Stimulated activated naive B cell treated with anti-CD40 and anti-IgM and Interleukin-4, amounts not matched to agents 10 μg/mL and 1 μg/mL and 100 μg/mL, for 72 hours (primary cell): Measurements from ENCODE around the gene TRPV4.

Experiments
- ATAC-seq, 2 donors: fragments of 150-1000 bp; cut with Tn5 transposase; replicated peaks; 2 replicates each; pipeline ENCODE4 v1.10.0; 2021; ENCODE audit warnings: moderate library complexity in 1 of 2
- DNase-seq: peaks from one replicate; pipeline ENCODE4 v3.0.0; 2021
- H3K27ac Mint-ChIP-seq: one replicate; pipeline ENCODE4 v1.8.0; 2022; ENCODE audit warnings: mild to moderate bottlenecking, mixed read lengths
- H3K27me3 Mint-ChIP-seq, 2 donors: one replicate each; pipeline ENCODE4 v1.8.0; 2022; ENCODE audit warnings: mixed read lengths in 2 of 2
- H3K36me3 Mint-ChIP-seq, 2 donors: one replicate each; pipeline ENCODE4 v1.8.0; 2022; ENCODE audit warnings: mixed read lengths in 2 of 2, mild to moderate bottlenecking in 1 of 2
- H3K4me1 Mint-ChIP-seq, 2 donors: one replicate each; pipeline ENCODE4 v1.8.0; 2022; ENCODE audit warnings: mixed read lengths in 2 of 2, mild to moderate bottlenecking in 1 of 2
- H3K4me3 Mint-ChIP-seq, 2 donors: one replicate each; pipeline ENCODE4 v1.8.0; 2022; ENCODE audit warnings: mild to moderate bottlenecking in 2 of 2, mixed read lengths in 2 of 2, moderate library complexity in 1 of 2
- H3K9me3 Mint-ChIP-seq, 2 donors: one replicate each; pipeline ENCODE4 v1.8.0; 2022; ENCODE audit warnings: mixed read lengths in 2 of 2, mild to moderate bottlenecking in 1 of 2

The TRPV4 gene

GRCh38 chr12:109757671-109758265 is 75.4 kb downstream of the TRPV4 start:
- H3K9me3 Mint-ChIP-seq = peaks cover 22 to 24% of the 10 kb centered on the region in 2 donors
- ATAC-seq (no peak), DNase-seq (no peak)
- no peak overlapping the region for H3K27ac Mint-ChIP-seq
- peaks cover 5 to 18% of the 10 kb centered on the region in 2 donors for H3K27me3 Mint-ChIP-seq
- no peak overlapping the region for H3K4me3 Mint-ChIP-seq
- peaks cover 17 to 19% of the 10 kb centered on the region in 2 donors for H3K36me3 Mint-ChIP-seq
- H3K4me1 Mint-ChIP-seq = no peaks in the 10 kb centered on the region

GRCh38 chr12:109756457-109756856 is 76.7 kb downstream of the TRPV4 start:
- Mint-ChIP-seq H3K9me3 (peaks cover 22 to 24% of the 10 kb centered on the region in 2 donors), H3K36me3 (peaks cover 17 to 19% of the 10 kb centered on the region in 2 donors), H3K27ac (no peak overlapping the region), H3K27me3 (peaks cover 5 to 18% of the 10 kb centered on the region in 2 donors), H3K4me3 (no peak overlapping the region), H3K4me1 (no peaks in the 10 kb centered on the region)
- ATAC-seq = no peak
- DNase-seq = no peak

GRCh38 chr12:109753959-109754358 is 79.2 kb downstream of the TRPV4 start:
- ATAC-seq = no peak
- Mint-ChIP-seq H3K27me3 (peaks cover 5 to 18% of the 10 kb centered on the region in 2 donors), H3K9me3 (peaks cover 22 to 24% of the 10 kb centered on the region in 2 donors), H3K4me3 (no peak overlapping the region), H3K27ac (no peak overlapping the region), H3K4me1 (no peaks in the 10 kb centered on the region), H3K36me3 (peaks cover 17 to 19% of the 10 kb centered on the region in 2 donors)
- DNase-seq = no peak

- no peaks in the 10 kb centered on the region for H3K4me1 Mint-ChIP-seq
- H3K27me3 Mint-ChIP-seq = peaks cover 5 to 17% of the 10 kb centered on the region in 2 donors
- no peak for ATAC-seq
- H3K36me3 Mint-ChIP-seq = peaks cover 17 to 19% of the 10 kb centered on the region in 2 donors
- no peak for DNase-seq
- peaks cover 22 to 24% of the 10 kb centered on the region in 2 donors for H3K9me3 Mint-ChIP-seq
- no peak overlapping the region for H3K27ac Mint-ChIP-seq
- H3K4me3 Mint-ChIP-seq = no peak overlapping the region
Measured at GRCh38 chr12:109753054-109753401, 80.2 kb downstream of the TRPV4 start.

GRCh38 chr12:109752117-109753053 is 80.8 kb downstream of the TRPV4 start:
- no peak overlapping the region for H3K4me3 Mint-ChIP-seq
- DNase-seq = no peak
- ATAC-seq = no peak
- H3K36me3 Mint-ChIP-seq = peaks cover 17 to 18% of the 10 kb centered on the region in 2 donors
- no peak overlapping the region for H3K27ac Mint-ChIP-seq
- H3K27me3 Mint-ChIP-seq = peaks cover 0 to 10% of the 10 kb centered on the region in 2 donors
- no peaks in the 10 kb centered on the region for H3K4me1 Mint-ChIP-seq
- peaks cover 19 to 20% of the 10 kb centered on the region in 2 donors for H3K9me3 Mint-ChIP-seq

GRCh38 chr12:109744986-109745942 is 87.9 kb downstream of the TRPV4 start:
- no peak for DNase-seq
- no peaks in the 10 kb centered on the region for H3K4me1 Mint-ChIP-seq
- peaks cover 5 to 7% of the 10 kb centered on the region in 2 donors for H3K27me3 Mint-ChIP-seq

GRCh38 chr12:109744026-109744425 is 89.2 kb downstream of the TRPV4 start:
- no peak for ATAC-seq
- H3K27ac Mint-ChIP-seq = no peak overlapping the region

More at GRCh38 chr12:109744986-109745942, 87.9 kb downstream of the TRPV4 start:
- Mint-ChIP-seq H3K36me3 (no peaks in the 10 kb centered on the region), H3K27ac (no peak overlapping the region), H3K4me3 (no peak overlapping the region), H3K9me3 (no peaks in the 10 kb centered on the region)
- no peak for ATAC-seq

GRCh38 chr12:109743076-109743910 is 89.9 kb downstream of the TRPV4 start:
- no peak for ATAC-seq

More at GRCh38 chr12:109744026-109744425, 89.2 kb downstream of the TRPV4 start:
- no peak for DNase-seq
- no peaks in the 10 kb centered on the region for H3K9me3 Mint-ChIP-seq
- H3K4me1 Mint-ChIP-seq = no peaks in the 10 kb centered on the region
- no peaks in the 10 kb centered on the region for H3K36me3 Mint-ChIP-seq
- peaks cover 5 to 7% of the 10 kb centered on the region in 2 donors for H3K27me3 Mint-ChIP-seq
- no peak overlapping the region for H3K4me3 Mint-ChIP-seq

GRCh38 chr12:109741970-109742703 is 91.1 kb downstream of the TRPV4 start:
- peaks cover 5 to 17% of the 10 kb centered on the region in 2 donors for H3K27me3 Mint-ChIP-seq
- DNase-seq (no peak), ATAC-seq (no peak)
- no peak overlapping the region for H3K27ac Mint-ChIP-seq
- no peaks in the 10 kb centered on the region for H3K4me1 Mint-ChIP-seq
- no peaks in the 10 kb centered on the region for H3K36me3 Mint-ChIP-seq
- H3K4me3 Mint-ChIP-seq = no peak overlapping the region
- no peaks in the 10 kb centered on the region for H3K9me3 Mint-ChIP-seq

More at GRCh38 chr12:109743076-109743910, 89.9 kb downstream of the TRPV4 start:
- Mint-ChIP-seq H3K4me1 (no peaks in the 10 kb centered on the region), H3K36me3 (no peaks in the 10 kb centered on the region), H3K9me3 (no peaks in the 10 kb centered on the region), H3K27me3 (peaks cover 5 to 7% of the 10 kb centered on the region in 2 donors), H3K4me3 (no peak overlapping the region), H3K27ac (no peak overlapping the region)
- DNase-seq = no peak

- no peaks in the 10 kb centered on the region for H3K4me1 Mint-ChIP-seq
- H3K27me3 Mint-ChIP-seq = peaks cover 5 to 24% of the 10 kb centered on the region in 2 donors
- no peak for ATAC-seq
- no peaks in the 10 kb centered on the region for H3K36me3 Mint-ChIP-seq
- H3K4me3 Mint-ChIP-seq = no peak overlapping the region
- no peaks in the 10 kb centered on the region for H3K9me3 Mint-ChIP-seq
- H3K27ac Mint-ChIP-seq = no peak overlapping the region
- DNase-seq = no peak
Measured at GRCh38 chr12:109741286-109741969, 91.8 kb downstream of the TRPV4 start.

GRCh38 chr12:109740694-109741245 is 92.4 kb downstream of the TRPV4 start:
- Mint-ChIP-seq H3K27ac (no peak overlapping the region), H3K4me1 (no peaks in the 10 kb centered on the region)

More at GRCh38 chr12:109740694-109741245, 92.4 kb downstream of the TRPV4 start:
- no peak for ATAC-seq
- Mint-ChIP-seq H3K27me3 (peaks cover 5 to 30% of the 10 kb centered on the region in 2 donors), H3K9me3 (no peaks in the 10 kb centered on the region), H3K4me3 (no peak overlapping the region), H3K36me3 (no peaks in the 10 kb centered on the region)
- no peak for DNase-seq
